Measurements from ENCODE around the gene CCDC77. TPM values are rescaled to one million over a fixed set of nuclear protein-coding genes. Genes with fewer than 3 reads are reported as not detected.
A peak's percentile ranks its signal among the peaks of the same experiment; 100 is the strongest.

CCDC77 gene
- total RNA-seq, 4 donors from 2014 or later: 10.2 to 20.3 (median 12.3) TPM

DNA sequence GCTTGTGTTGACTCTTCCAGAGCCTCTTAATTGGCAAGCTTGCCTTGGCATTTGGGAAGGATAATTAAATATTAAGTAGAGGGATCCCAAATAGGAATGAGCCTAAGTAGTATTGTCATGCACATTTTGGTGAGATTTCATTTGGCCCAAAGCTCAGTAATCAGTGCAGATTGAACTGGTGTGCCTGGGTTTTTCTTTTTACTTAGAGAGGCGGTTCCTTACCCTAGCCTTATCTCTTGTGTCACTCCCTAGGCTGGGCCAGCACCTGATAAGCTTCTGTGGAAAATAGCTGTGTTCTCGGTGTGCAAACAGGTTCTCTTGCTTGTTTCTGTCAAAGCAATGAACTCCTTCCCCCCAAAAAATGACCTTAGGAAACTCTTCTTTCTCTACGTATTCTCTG is 49.0 kb downstream of the CCDC77 start:
- DNase-seq: no peak
- intact Hi-C loops (cut with DNase I): no loop called here
- no peaks in the 10 kb centered on the region for H3K4me1 ChIP-seq
- no peak for TF ChIP-seq POLR2A (IDR thresholded peaks at IDR 0.05)
- TF ChIP-seq, protein P1, sequence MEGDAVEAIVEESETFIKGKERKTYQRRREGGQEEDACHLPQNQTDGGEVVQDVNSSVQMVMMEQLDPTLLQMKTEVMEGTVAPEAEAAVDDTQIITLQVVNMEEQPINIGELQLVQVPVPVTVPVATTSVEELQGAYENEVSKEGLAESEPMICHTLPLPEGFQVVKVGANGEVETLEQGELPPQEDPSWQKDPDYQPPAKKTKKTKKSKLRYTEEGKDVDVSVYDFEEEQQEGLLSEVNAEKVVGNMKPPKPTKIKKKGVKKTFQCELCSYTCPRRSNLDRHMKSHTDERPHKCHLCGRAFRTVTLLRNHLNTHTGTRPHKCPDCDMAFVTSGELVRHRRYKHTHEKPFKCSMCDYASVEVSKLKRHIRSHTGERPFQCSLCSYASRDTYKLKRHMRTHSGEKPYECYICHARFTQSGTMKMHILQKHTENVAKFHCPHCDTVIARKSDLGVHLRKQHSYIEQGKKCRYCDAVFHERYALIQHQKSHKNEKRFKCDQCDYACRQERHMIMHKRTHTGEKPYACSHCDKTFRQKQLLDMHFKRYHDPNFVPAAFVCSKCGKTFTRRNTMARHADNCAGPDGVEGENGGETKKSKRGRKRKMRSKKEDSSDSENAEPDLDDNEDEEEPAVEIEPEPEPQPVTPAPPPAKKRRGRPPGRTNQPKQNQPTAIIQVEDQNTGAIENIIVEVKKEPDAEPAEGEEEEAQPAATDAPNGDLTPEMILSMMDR (IDR thresholded peaks at IDR 0.05): no peak
- no peaks in the 10 kb centered on the region for H3K27me3 ChIP-seq
- 87 to 88% methylated on average over 3 of the region's 3 CpGs for WGBS, 2 donors
- no peaks in the 10 kb centered on the region for H3K36me3 ChIP-seq
- no peak overlapping the region for H3K27ac ChIP-seq
- H3K9me3 ChIP-seq: no peaks in the 10 kb centered on the region
- H3K4me3 ChIP-seq (replicated peaks in 1 of 3): no peak overlapping the region

DNA sequence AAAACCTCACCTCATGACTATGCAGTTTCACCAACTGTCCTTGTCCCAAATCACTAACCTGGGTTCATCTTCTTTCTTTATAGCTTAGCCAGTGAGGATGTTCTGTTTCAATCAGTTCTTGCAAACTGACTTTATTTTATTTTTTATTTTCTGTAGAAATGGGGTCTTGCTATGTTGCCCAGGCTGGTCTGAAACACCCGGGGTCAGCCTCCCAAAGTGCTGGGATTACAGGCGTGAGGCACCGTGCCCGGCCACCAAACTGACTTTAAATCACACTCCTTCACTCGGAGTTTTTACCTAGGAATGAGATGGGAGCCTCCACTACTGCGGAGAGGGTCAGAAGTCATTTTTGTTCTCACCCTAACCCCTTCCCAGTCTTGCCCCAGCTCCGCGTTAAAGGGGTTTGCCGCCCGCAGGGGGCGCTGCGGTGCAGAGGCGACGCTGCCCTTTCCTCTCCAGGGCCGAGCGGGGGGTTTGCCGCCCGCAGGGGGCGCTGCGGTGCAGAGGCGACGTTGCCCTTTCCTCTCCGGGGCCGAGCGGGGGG is 51.3 kb downstream of the CCDC77 start:
- intact Hi-C loops (cut with DNase I): no loop called here

DNA sequence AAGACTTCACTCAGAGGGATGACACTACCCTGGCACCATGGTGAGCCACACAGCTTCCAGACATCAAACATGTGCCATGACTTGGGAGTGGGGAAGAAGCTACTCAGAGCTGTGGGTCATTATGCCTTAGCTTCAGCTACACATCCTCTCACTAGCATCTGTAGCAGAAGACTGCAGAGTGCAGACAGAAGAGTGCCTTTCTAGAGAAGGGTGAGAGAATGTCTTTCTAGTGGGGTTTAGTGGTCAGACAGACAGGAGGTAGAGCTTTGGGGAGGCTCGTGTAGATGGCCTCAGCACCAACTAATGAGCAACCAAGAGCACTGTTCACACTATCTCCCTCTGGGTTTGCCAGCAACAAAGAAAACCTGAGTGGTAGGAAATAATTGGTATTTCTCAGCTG is 53.4 kb downstream of the CCDC77 start:
- H3K36me3 ChIP-seq: no peaks in the 10 kb centered on the region
- intact Hi-C loops (cut with DNase I): no loop called here
- H3K4me3 ChIP-seq (replicated peaks in 1 of 3): no peak overlapping the region
- H3K27me3 ChIP-seq: no peaks in the 10 kb centered on the region
- no peaks in the 10 kb centered on the region for H3K9me3 ChIP-seq
- 59 to 94% methylated on average over 1 of the region's 1 CpG for WGBS, 2 donors
- DNase-seq: no peak
- TF ChIP-seq, protein P1 (IDR thresholded peaks at IDR 0.05): no peak
- TF ChIP-seq POLR2A (IDR thresholded peaks at IDR 0.05): no peak
- no peak overlapping the region for H3K27ac ChIP-seq
- peaks cover 0 to 7% of the 10 kb centered on the region in 2 donors for H3K4me1 ChIP-seq

More for the DNA sequence above, 51.3 kb downstream of the CCDC77 start:
- no peak for DNase-seq
- Histone ChIP-seq H3K27ac (no peak overlapping the region), H3K9me3 (no peaks in the 10 kb centered on the region), H3K27me3 (no peaks in the 10 kb centered on the region), H3K4me3 (replicated peaks in 1 of 3) (no peak overlapping the region), H3K36me3 (no peaks in the 10 kb centered on the region), H3K4me1 (no peaks in the 10 kb centered on the region)
- no peak for TF ChIP-seq POLR2A (IDR thresholded peaks at IDR 0.05)
- TF ChIP-seq, protein P1 (IDR thresholded peaks at IDR 0.05): peak in 1 of 6 experiments; percentile 30
- WGBS, 2 donors: 62 to 81% methylated on average over 8 to 14 of the region's 25 CpGs

DNA sequence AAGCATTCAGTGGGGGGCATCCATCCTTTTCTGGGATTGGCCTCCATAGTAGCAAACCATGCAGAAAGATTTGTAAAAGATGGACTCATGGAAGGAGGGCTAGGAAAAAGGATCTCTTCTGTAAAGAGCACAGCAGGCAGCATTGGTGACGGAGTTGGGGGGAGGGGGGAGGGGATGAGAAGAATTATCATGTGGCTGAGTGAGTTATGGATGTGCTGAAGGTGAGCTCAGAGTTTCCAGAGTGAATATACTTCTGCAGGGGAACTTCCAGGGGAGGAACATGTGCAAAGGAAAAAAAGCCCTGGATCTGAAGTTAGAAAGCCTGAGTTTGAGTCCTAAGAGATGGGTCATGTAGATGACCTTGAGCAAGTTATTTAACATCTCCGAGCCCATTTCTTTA is 54.4 kb downstream of the CCDC77 start:
- no peak for TF ChIP-seq POLR2A (IDR thresholded peaks at IDR 0.05)
- TF ChIP-seq, protein P1 (IDR thresholded peaks at IDR 0.05): no peak
- WGBS, 2 donors: 71 to 72% methylated on average over 2 of the region's 2 CpGs
- no peaks in the 10 kb centered on the region for H3K27me3 ChIP-seq
- no peaks in the 10 kb centered on the region for H3K36me3 ChIP-seq
- H3K4me1 ChIP-seq: peaks cover 0 to 12% of the 10 kb centered on the region in 2 donors
- no peaks in the 10 kb centered on the region for H3K9me3 ChIP-seq
- intact Hi-C loops (cut with DNase I): no loop called here
- H3K4me3 ChIP-seq (replicated peaks in 1 of 3): no peak overlapping the region
- no peak for DNase-seq
- no peak overlapping the region for H3K27ac ChIP-seq

DNA sequence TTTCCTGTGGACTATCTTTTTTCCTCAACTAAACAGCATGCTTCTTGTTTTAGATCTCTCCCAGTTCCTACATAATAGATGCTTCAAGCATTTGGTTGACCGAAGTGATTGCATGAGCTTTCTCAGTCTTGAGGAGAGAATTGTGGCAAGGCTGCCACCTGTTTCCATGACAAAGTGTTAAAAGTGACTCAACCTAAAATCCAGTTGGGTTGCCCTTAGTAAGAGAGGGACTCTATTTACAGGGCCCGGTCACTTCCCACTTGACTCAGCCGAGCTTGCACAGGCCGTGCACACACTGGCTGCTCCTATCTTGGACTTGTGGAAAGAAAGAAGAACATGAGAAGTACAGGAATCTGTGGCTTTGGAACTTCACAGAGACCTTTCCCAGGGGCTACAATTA is 56.2 kb downstream of the CCDC77 start:
- Histone ChIP-seq H3K27me3 (no peaks in the 10 kb centered on the region), H3K9me3 (no peaks in the 10 kb centered on the region), H3K4me3 (replicated peaks in 1 of 3) (no peak overlapping the region), H3K36me3 (no peaks in the 10 kb centered on the region), H3K27ac (no peak overlapping the region), H3K4me1 (peaks cover 0 to 12% of the 10 kb centered on the region in 2 donors)
- 86 to 99% methylated on average over 4 of the region's 4 CpGs for WGBS, 2 donors
- intact Hi-C loops (cut with DNase I): no loop called here
- DNase-seq: no peak
- TF ChIP-seq, protein P1 (IDR thresholded peaks at IDR 0.05): no peak
- TF ChIP-seq POLR2A (IDR thresholded peaks at IDR 0.05): no peak

All from thyroid gland (tissue), 4 donors.